HG03196 (cell line): ENCODE results near the gene ROR2.

Experiments used
- ATAC-seq: cut with Tn5 transposase; IDR thresholded peaks from one replicate; pipeline ENCODE4 v1.9.1; 2021; ENCODE audit not compliant: unreplicated experiment

The ROR2 gene

GRCh38 chr9:91778031-91778430, 172.0 kb downstream of the ROR2 start:
- ATAC-seq: no peak

- no peak for ATAC-seq
Measured at GRCh38 chr9:91777292-91777830, 172.7 kb downstream of the ROR2 start.

- no peak for ATAC-seq
Measured at GRCh38 chr9:91776409-91777291, 173.4 kb downstream of the ROR2 start.

GRCh38 chr9:91775708-91776028, 174.4 kb downstream of the ROR2 start:
- no peak for ATAC-seq

- ATAC-seq: no peak
Measured at GRCh38 chr9:91775011-91775707, 174.9 kb downstream of the ROR2 start.

- no peak for ATAC-seq
Measured at GRCh38 chr9:91773156-91773555, 176.9 kb downstream of the ROR2 start.

- ATAC-seq: no peak
Measured at GRCh38 chr9:91771864-91772263, 178.2 kb downstream of the ROR2 start.

- ATAC-seq: no peak
Measured at GRCh38 chr9:91771027-91771426, 179.0 kb downstream of the ROR2 start.

- ATAC-seq: no peak
Measured at GRCh38 chr9:91770229-91770628, 179.8 kb downstream of the ROR2 start.

GRCh38 chr9:91768977-91769916, 180.8 kb downstream of the ROR2 start:
- ATAC-seq: no peak

GRCh38 chr9:91768507-91768906, 181.5 kb downstream of the ROR2 start:
- no peak for ATAC-seq

- ATAC-seq: no peak
Measured at GRCh38 chr9:91766315-91767069, 183.5 kb downstream of the ROR2 start.

GRCh38 chr9:91765296-91765695, 184.7 kb downstream of the ROR2 start:
- no peak for ATAC-seq

- ATAC-seq: no peak
Measured at GRCh38 chr9:91764661-91765060, 185.4 kb downstream of the ROR2 start.

- ATAC-seq: no peak
Measured at GRCh38 chr9:91761362-91761761, 188.7 kb downstream of the ROR2 start.

GRCh38 chr9:91760906-91761305, 189.1 kb downstream of the ROR2 start:
- ATAC-seq: no peak

GRCh38 chr9:91758491-91758981, 191.5 kb downstream of the ROR2 start:
- ATAC-seq: peak; percentile 66

GRCh38 chr9:91757782-91758181, 192.2 kb downstream of the ROR2 start:
- ATAC-seq: no peak

GRCh38 chr9:91756510-91756780, 193.6 kb downstream of the ROR2 start:
- no peak for ATAC-seq

GRCh38 chr9:91755761-91756509, 194.1 kb downstream of the ROR2 start:
- ATAC-seq: no peak
